Chondrocyte (in vitro differentiated cells): Measurements from ENCODE around the gene ARFGEF3. TPM values are rescaled to one million over a fixed set of nuclear protein-coding genes. Genes with fewer than 3 reads are reported as not detected.

Experiments
- DNase-seq: peaks from one replicate; pipeline ENCODE4 v3.0.0; 2021; ENCODE audit warnings: mixed read lengths, low spot score
- H3K27ac Mint-ChIP-seq: one replicate; pipeline ENCODE4 v1.8.0; 2021; ENCODE audit warnings: mild to moderate bottlenecking, moderate library complexity, mixed read lengths; ENCODE audit not compliant: unreplicated experiment
- H3K27me3 Mint-ChIP-seq: 2 replicates; pipeline ENCODE4 v1.8.0; 2021; ENCODE audit warnings: low read depth, mixed read lengths
- H3K36me3 Mint-ChIP-seq: 2 replicates; pipeline ENCODE4 v1.8.0; 2021; ENCODE audit warnings: low read depth, mixed read lengths
- H3K4me1 Mint-ChIP-seq: 2 replicates; pipeline ENCODE4 v1.8.0; 2021; ENCODE audit warnings: low read depth, mild to moderate bottlenecking, mixed read lengths
- H3K4me3 Mint-ChIP-seq: one replicate; pipeline ENCODE4 v1.8.0; 2021; ENCODE audit warnings: mild to moderate bottlenecking, moderate library complexity, mixed read lengths; ENCODE audit not compliant: unreplicated experiment
- H3K9me3 Mint-ChIP-seq: 2 replicates; pipeline ENCODE4 v1.8.0; 2021; ENCODE audit warnings: low read depth, mixed read lengths
- total RNA-seq: library from RNA; stranded (reverse); gene quantifications from 3 replicates; pipeline ENCODE4 v1.2.1, GENCODE V29; 2021
- TF ChIP-seq, protein P1 (sequence below): fragments of 200-600 bp; sonication (generic); IDR thresholded peaks from 2 replicates; pipeline ENCODE4 v1.5.0; 2021; ENCODE audit warnings: antibody characterized with exemption, mild to moderate bottlenecking, moderate library complexity

Gene ARFGEF3
- total RNA-seq, 1 donor from 2014 or later, result 2.7 TPM

GRCh38 chr6:138215093-138215782, 53.5 kb downstream of the ARFGEF3 start:
- DNase-seq, result no peak
- H3K9me3 Mint-ChIP-seq, result no peaks in the 10 kb centered on the region
- H3K27ac Mint-ChIP-seq, result no peak overlapping the region
- no peaks in the 10 kb centered on the region for H3K36me3 Mint-ChIP-seq
- H3K27me3 Mint-ChIP-seq, result peaks cover 4% of the 10 kb centered on the region
- no peaks in the 10 kb centered on the region for H3K4me1 Mint-ChIP-seq
- TF ChIP-seq, protein P1, sequence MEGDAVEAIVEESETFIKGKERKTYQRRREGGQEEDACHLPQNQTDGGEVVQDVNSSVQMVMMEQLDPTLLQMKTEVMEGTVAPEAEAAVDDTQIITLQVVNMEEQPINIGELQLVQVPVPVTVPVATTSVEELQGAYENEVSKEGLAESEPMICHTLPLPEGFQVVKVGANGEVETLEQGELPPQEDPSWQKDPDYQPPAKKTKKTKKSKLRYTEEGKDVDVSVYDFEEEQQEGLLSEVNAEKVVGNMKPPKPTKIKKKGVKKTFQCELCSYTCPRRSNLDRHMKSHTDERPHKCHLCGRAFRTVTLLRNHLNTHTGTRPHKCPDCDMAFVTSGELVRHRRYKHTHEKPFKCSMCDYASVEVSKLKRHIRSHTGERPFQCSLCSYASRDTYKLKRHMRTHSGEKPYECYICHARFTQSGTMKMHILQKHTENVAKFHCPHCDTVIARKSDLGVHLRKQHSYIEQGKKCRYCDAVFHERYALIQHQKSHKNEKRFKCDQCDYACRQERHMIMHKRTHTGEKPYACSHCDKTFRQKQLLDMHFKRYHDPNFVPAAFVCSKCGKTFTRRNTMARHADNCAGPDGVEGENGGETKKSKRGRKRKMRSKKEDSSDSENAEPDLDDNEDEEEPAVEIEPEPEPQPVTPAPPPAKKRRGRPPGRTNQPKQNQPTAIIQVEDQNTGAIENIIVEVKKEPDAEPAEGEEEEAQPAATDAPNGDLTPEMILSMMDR, result no peak
- H3K4me3 Mint-ChIP-seq, result no peak overlapping the region

GRCh38 chr6:138218449-138218848, 56.7 kb downstream of the ARFGEF3 start, which contains the start of gene PBOV1:
Gene PBOV1 (minus strand): TSS chr6:138218491. CDS start chr6:138218395, 96 bp downstream.
- no peak for DNase-seq
- H3K27ac Mint-ChIP-seq, result no peak within 1 kb of the TSS
- TF ChIP-seq, protein P1, result no peak
- no peaks in the 10 kb centered on the region for H3K4me1 Mint-ChIP-seq
- H3K9me3 Mint-ChIP-seq, result no peaks in the 10 kb centered on the region
- no peaks in the 10 kb centered on the region for H3K36me3 Mint-ChIP-seq
- H3K27me3 Mint-ChIP-seq, result peaks cover 4% of the 10 kb centered on the region
- no peak within 1 kb of the TSS for H3K4me3 Mint-ChIP-seq

DNA sequence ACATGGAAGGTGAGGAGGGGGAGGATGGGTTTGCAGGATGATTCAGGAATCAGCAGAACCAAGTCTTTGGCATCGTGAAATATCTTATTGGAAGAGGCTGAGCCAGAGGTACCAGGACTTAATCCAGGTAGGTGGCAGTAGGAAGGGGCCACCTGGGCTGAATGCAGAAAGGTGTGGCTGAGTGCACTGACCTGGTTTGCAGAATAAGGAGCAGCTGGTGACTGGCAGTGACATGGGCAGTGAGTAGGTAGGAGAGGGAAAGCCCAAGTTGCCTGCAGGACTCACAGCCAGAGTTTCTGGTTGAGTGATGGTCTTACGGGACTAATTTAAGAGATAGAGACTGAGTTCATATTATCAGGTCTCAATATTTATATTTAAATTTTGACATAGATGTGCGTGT, 57.7 kb downstream of the ARFGEF3 start:
- Mint-ChIP-seq H3K27me3 (peaks cover 4% of the 10 kb centered on the region), H3K9me3 (no peaks in the 10 kb centered on the region), H3K36me3 (no peaks in the 10 kb centered on the region), H3K27ac (no peak overlapping the region), H3K4me3 (no peak overlapping the region), H3K4me1 (no peaks in the 10 kb centered on the region)
- TF ChIP-seq, protein P1, result no peak
- DNase-seq, result no peak

DNA sequence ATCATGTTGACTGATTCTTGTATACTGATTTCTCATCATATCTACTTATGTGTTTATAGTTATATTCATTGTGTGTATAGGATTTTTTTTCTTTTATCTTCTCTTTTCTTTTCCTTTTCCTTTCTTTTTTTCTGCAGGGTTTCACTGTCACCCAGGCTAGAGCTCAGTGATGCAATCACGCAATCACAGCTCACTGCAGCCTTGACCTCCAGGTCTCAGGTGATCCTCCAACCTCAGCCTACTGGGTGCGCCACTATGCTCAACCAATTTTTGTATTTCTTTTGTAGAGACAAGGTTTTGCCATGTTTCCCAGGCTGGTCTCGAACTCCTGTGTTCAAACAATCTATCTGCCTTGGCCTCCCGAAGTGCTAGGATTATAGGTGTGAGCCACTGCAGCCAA, 58.2 kb downstream of the ARFGEF3 start:
- TF ChIP-seq, protein P1, result no peak
- Mint-ChIP-seq H3K4me1 (no peaks in the 10 kb centered on the region), H3K36me3 (no peaks in the 10 kb centered on the region), H3K4me3 (no peak overlapping the region), H3K27ac (no peak overlapping the region), H3K27me3 (peaks cover 4% of the 10 kb centered on the region), H3K9me3 (no peaks in the 10 kb centered on the region)
- no peak for DNase-seq

GRCh38 chr6:138222901-138223546, 61.3 kb downstream of the ARFGEF3 start:
- Mint-ChIP-seq H3K9me3 (no peaks in the 10 kb centered on the region), H3K27me3 (peaks cover 3% of the 10 kb centered on the region), H3K27ac (no peak overlapping the region), H3K36me3 (no peaks in the 10 kb centered on the region), H3K4me3 (no peak overlapping the region), H3K4me1 (no peaks in the 10 kb centered on the region)
- TF ChIP-seq, protein P1, result no peak
- no peak for DNase-seq
